Hematopoietic multipotent progenitor cell treated with erythropoietin and hydrocortisone succinate and interleukin-3 and kit ligand, for 15 days (in vitro differentiated cells): ENCODE measurements around the gene SETD7.

Experiments
- DNase-seq: peaks from one replicate; pipeline ENCODE4 v3.0.0-alpha.2; 2015; ENCODE audit warnings: low spot score

The SETD7 gene

GRCh38 chr4:139556071-139556723 is at the start of gene SETD7:
Gene SETD7 (minus strand): TSS chr4:139556219. CDS start chr4:139556137, 82 bp downstream.
- DNase-seq = no peak

- no peak for DNase-seq
These were observed 49.5 kb upstream of the SETD7 start for GRCh38 chr4:139605516-139605915.

- peak; percentile 18 for DNase-seq
These were observed 47.8 kb upstream of the SETD7 start for GRCh38 chr4:139603576-139604410.

DNA sequence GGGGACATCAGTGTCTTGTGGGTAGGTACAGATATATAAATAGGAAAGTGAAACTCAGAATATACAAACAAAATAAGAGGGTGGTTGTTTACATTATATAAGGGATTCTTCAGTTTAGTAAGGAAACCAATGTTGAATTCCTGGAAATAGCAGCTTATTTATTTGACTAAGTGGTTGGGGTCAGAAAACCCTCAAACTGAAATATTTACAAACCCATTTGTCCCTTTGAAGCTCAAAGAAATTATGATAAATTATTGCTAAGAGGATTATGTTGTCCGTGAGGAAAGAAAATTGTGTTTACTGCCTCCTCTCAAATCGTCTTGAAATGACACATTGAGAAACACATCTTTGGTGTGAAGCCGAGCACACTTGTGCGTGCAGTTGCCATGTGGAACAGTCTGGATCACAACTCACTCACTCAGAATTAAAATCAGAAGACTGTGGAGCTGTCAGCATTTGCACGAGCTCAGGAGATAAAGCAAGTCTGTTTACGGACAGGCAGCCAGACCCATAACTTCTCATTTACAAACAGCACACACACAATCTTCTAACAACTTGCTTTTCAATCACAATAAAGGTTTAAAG is 46.8 kb upstream of the SETD7 start:
- DNase-seq = no peak

GRCh38 chr4:139600662-139601061 is 44.6 kb upstream of the SETD7 start:
- DNase-seq = no peak

- no peak for DNase-seq
These were observed 43.8 kb upstream of the SETD7 start for GRCh38 chr4:139599594-139600374.

DNA sequence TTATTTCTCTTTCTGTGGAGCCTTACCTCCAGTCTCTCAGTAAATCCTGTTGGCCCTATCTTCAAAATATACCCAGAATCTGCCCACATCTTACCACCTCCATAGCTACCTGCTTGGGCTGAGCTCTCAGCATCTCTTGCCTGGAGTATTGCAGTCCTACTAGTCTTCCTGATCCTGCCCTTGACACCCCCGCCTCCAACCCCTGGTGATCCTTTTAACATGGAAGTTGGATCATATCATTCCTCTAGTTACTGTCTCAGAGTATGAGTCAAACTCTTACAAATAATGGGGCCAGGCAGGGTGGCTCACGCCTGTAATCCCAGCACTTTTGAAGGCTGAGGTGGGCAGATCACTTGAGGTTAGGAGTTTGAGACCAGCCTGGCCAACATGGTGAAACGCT is 43.1 kb upstream of the SETD7 start:
- no peak for DNase-seq

DNA sequence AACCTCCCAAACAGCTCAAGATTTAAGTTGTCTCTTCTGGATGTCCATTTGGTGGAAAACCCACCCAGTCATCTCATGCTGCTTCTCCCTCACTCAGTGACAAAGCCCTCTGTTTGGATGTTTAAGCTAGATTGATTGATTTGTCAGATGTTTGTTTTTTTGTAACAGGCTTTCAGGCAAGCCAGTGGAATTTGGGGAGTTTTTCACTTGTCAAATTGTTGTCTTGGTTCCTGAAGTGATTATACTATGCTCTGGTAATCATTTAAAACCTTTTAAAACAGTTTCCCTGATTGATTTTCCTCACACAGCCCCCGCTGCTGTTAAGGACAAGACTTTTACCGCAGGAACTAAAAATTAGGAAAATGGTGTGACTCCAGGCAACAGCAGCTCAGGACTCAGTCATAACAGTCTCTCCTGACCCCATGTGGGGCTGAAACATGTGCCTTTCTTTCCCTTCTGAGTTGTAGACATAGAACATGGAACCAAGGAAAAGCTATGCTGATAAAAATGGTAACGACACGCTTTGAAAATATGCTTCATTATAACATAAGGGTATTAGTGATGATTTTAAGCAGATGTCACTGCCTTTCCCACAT is 40.8 kb upstream of the SETD7 start:
- DNase-seq = no peak

GRCh38 chr4:139596034-139596683 is 40.1 kb upstream of the SETD7 start:
- DNase-seq = no peak

DNA sequence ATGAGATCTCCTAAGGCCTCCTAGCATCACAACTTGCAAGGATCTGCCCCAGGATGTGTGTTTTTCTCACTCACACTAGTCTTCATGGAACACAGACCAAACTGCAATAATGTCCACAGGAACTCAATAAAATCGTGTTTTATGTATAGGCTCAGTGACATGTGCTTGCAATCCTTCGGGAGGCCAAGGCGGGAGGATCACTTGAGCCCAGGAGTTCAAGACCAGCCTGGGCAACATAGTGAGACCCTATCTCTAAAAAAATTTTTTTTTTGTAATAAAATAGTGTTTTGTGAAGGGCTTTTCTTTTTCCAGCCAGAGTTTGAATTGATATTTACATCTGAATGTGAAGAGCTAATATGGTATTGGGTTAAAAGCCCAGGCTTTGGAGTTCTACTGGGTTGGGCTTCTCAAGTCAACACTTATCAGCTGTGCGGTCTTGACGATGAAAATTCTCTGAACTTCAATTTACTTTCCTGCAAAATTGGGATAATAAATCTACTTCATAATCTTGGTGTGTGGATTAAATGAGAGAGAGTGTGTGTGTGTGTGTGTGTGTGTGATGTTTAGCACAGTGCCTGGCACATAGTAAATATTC is 38.7 kb upstream of the SETD7 start:
- DNase-seq = no peak

- DNase-seq = no peak
These were observed 37.1 kb upstream of the SETD7 start for GRCh38 chr4:139593091-139593564.

GRCh38 chr4:139589336-139590018 is 33.5 kb upstream of the SETD7 start:
- no peak for DNase-seq

DNA sequence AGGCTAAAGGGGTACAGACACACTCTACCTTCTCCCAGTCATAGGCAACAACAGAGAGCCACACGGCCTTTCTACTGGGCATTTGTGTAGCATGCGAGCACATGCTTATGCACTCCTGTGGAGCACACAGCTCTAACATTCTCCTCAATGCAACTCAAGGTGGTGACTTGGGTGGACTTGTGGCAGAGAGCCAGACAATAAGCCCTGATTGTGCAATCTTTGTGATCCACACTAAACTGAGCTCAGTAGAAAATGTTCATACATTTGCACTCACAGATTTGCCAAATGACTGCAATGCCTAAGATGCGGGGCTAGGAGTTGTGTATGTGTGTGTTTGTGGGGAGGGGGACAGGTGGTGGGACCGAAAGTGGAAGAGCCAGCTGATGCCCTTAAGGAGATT is 31.4 kb upstream of the SETD7 start:
- no peak for DNase-seq

DNA sequence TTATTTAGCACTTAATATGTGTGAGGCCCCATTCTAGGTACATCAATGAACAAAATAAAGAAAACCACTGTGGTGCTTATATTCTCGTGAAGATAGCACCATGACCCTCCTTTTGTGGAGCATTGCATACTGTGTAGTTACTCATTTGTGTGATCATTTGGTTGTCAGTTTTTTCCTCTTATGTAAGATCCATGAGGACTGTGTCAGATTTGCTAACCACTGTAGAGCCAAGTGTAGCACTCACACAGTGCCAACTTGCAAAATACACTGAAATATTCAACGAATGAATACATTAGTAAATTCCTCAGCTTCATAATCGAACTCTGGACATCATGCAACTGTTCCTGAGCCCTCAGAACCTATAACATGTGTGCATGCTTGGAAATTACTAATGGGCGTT is 29.5 kb upstream of the SETD7 start:
- DNase-seq = no peak

GRCh38 chr4:139584784-139585183 is 28.8 kb upstream of the SETD7 start:
- DNase-seq = no peak

DNA sequence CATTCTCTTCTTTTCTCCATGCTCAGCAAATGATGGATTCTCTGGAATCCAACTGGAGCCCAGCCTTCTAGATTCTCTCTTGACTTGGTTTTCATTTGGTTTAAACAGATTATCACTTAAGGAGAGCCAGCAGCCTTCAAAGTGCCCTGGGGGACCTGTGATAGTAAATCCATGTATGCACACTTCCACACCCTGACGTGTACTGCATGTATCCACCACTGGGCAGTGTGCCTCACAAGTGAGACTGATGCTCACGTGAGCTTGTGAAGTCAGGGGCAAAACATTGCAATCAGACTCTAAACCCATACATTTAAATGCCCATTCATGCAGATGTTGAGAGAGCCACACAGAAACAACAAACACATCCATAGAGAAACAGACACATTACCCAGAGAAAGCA is 28.0 kb upstream of the SETD7 start:
- no peak for DNase-seq

- no peak for DNase-seq
These were observed 26.0 kb upstream of the SETD7 start for GRCh38 chr4:139582044-139582443.

DNA sequence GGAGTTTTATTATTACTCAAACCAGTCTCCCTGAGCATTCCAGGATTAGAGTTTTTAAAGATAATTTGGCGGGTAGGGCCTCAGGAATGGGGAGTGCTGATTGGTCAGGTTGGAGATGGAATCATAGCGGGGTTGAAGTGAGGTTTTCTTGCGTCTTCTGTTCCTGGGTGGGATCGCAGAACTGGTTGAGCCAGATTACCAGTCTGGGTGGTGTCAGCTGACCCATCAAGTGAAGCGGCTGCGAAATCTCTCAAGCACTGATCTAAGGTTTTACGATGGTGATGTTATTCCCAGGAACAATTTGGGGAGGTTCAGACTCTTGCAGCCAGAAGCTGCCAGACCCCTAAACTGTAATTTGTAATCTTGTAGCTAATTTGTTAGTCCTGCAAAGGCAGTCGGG is 25.1 kb upstream of the SETD7 start:
- DNase-seq = no peak

DNA sequence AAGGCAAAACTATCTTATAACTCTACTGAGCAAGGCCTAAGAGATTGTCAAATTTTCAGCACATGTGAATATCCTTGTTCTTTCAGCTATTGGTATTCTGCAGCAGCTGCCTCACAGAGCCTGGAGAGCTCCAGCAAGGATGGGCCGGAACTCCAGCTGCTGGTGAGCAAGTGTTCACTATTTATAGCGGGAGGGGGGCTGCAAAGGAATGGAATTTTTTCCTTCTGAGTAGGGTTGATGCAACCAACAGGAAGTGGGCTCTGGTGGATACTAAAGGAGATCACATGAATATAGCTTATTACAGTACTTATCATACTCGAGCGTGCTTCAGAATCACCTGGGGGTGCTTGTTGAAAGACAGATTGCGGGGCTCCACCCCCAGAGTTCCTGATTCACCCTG is 20.2 kb upstream of the SETD7 start:
- DNase-seq = no peak

- DNase-seq = no peak
These were observed 19.1 kb upstream of the SETD7 start for GRCh38 chr4:139575072-139575471.
